Liver (tissue), 3 donors: ENCODE measurements around the gene PLXDC1.

Source experiments
- CTCF ChIP-seq: fragments of 150-350 bp; IDR thresholded peaks from 2 replicates; pipeline ENCODE4 v1.5.1; 2017; ENCODE audit warnings: improper control_type of control experiment, low read depth, low read length; ENCODE audit not compliant: missing input control
- EGR1 ChIP-seq, 2 donors: IDR thresholded peaks; 2 replicates each; pipeline ENCODE4 v1.6.1; 2016 to 2018; ENCODE audit warnings: antibody characterized with exemption in 2 of 2, low read depth in 2 of 2
- JUND ChIP-seq, 2 donors: IDR thresholded peaks; 2 replicates each; pipeline ENCODE4 v1.6.1; 2016; ENCODE audit warnings: antibody characterized with exemption in 2 of 2
- MAX ChIP-seq: IDR thresholded peaks from 2 replicates; pipeline ENCODE4 v1.6.1; 2016; ENCODE audit warnings: antibody characterized with exemption
- RAD21 ChIP-seq, 2 donors: IDR thresholded peaks; 2 replicates each; pipeline ENCODE4 v1.6.1; 2016; ENCODE audit warnings: antibody characterized with exemption in 2 of 2, mild to moderate bottlenecking in 2 of 2
- donor health status: healthy.
- donor health status: healthy.

GRCh38 chr17:39100530-39100929 is 50.9 kb downstream of the PLXDC1 start:
- TF ChIP-seq JUND (IDR thresholded peaks at IDR 0.05) (no peak), CTCF (no peak), RAD21 (IDR thresholded peaks at IDR 0.05) (no peak), MAX (no peak), EGR1 (IDR thresholded peaks at IDR 0.05; ENCODE audit: low read depth in 2 of 2) (no peak)
